ENCODE results near the gene FZD2. TPM values are rescaled to one million over a fixed set of nuclear protein-coding genes. Genes with fewer than 3 reads are reported as not detected.

FZD2 gene
- total RNA-seq, 1 donor from 2014 or later, result 7.4 TPM

DNA sequence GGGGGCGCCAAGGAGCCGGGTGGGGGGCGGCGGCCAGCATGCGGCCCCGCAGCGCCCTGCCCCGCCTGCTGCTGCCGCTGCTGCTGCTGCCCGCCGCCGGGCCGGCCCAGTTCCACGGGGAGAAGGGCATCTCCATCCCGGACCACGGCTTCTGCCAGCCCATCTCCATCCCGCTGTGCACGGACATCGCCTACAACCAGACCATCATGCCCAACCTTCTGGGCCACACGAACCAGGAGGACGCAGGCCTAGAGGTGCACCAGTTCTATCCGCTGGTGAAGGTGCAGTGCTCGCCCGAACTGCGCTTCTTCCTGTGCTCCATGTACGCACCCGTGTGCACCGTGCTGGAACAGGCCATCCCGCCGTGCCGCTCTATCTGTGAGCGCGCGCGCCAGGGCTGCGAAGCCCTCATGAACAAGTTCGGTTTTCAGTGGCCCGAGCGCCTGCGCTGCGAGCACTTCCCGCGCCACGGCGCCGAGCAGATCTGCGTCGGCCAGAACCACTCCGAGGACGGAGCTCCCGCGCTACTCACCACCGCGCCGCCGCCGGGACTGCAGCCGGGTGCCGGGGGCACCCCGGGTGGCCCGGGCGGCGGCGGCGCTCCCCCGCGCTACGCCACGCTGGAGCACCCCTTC lies 484 bp downstream of the FZD2 start:
- H3K4me3 ChIP-seq, result peak overlapping the region; percentile 71
- H3K4me1 ChIP-seq, result peaks cover 17% of the 10 kb centered on the region
- ATAC-seq (peak; percentile 29 to 54), DNase-seq (peak; percentile 61)
- intact Hi-C loops (cut with DNase I), result no loop called here
- no peak for TF ChIP-seq CTCF (IDR thresholded peaks at IDR 0.05)
- no peaks in the 10 kb centered on the region for H3K36me3 ChIP-seq
- peak overlapping the region; percentile 85 for H3K27ac ChIP-seq
- peaks cover 27% of the 10 kb centered on the region for H3K27me3 ChIP-seq (ENCODE audit: low read depth)
- no peaks in the 10 kb centered on the region for H3K9me3 ChIP-seq

GRCh38 chr17:44558334-44558709 lies 1.0 kb downstream of the FZD2 start:
- DNase-seq, result no peak
- ATAC-seq, result no peak

DNA sequence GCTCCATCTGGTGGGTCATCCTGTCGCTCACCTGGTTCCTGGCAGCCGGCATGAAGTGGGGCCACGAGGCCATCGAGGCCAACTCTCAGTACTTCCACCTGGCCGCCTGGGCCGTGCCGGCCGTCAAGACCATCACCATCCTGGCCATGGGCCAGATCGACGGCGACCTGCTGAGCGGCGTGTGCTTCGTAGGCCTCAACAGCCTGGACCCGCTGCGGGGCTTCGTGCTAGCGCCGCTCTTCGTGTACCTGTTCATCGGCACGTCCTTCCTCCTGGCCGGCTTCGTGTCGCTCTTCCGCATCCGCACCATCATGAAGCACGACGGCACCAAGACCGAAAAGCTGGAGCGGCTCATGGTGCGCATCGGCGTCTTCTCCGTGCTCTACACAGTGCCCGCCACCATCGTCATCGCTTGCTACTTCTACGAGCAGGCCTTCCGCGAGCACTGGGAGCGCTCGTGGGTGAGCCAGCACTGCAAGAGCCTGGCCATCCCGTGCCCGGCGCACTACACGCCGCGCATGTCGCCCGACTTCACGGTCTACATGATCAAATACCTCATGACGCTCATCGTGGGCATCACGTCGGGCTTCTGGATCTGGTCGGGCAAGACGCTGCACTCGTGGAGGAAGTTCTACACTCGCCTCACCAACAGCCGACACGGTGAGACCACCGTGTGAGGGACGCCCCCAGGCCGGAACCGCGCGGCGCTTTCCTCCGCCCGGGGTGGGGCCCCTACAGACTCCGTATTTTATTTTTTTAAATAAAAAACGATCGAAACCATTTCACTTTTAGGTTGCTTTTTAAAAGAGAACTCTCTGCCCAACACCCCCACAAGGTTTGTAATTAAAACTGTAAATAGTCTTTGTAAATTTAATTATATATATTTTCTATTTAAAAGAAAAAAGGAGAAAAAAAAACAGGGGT lies 1.7 kb downstream of the FZD2 start:
- peak overlapping the region; percentile 71 for H3K4me3 ChIP-seq
- intact Hi-C loops (cut with DNase I), result no loop called here
- peak overlapping the region; percentile 85 for H3K27ac ChIP-seq
- peak; percentile 49 for DNase-seq
- no peaks in the 10 kb centered on the region for H3K9me3 ChIP-seq
- no peak for TF ChIP-seq CTCF (IDR thresholded peaks at IDR 0.05)
- H3K4me1 ChIP-seq, result peaks cover 17% of the 10 kb centered on the region
- no peaks in the 10 kb centered on the region for H3K36me3 ChIP-seq
- no peak for ATAC-seq
- H3K27me3 ChIP-seq (ENCODE audit: low read depth), result peaks cover 27% of the 10 kb centered on the region

More at GRCh38 chr17:44558334-44558709, 1.0 kb downstream of the FZD2 start:
- TF ChIP-seq CTCF (IDR thresholded peaks at IDR 0.05), result no peak
- Histone ChIP-seq H3K4me3 (peak overlapping the region; percentile 71), H3K4me1 (peaks cover 17% of the 10 kb centered on the region), H3K27ac (peak overlapping the region; percentile 85), H3K36me3 (no peaks in the 10 kb centered on the region), H3K9me3 (no peaks in the 10 kb centered on the region), H3K27me3 (ENCODE audit: low read depth) (peaks cover 27% of the 10 kb centered on the region)
- intact Hi-C loops (cut with DNase I), result no loop called here

GRCh38 chr17:44559634-44560554 lies 2.6 kb downstream of the FZD2 start:
- no peak for DNase-seq
- Histone ChIP-seq H3K27ac (no peak overlapping the region), H3K4me3 (peak overlapping the region; percentile 71), H3K4me1 (peaks cover 17% of the 10 kb centered on the region), H3K36me3 (no peaks in the 10 kb centered on the region), H3K9me3 (no peaks in the 10 kb centered on the region), H3K27me3 (ENCODE audit: low read depth) (peaks cover 27% of the 10 kb centered on the region)
- intact Hi-C loops (cut with DNase I), result no loop called here
- no peak for ATAC-seq
- no peak for TF ChIP-seq CTCF (IDR thresholded peaks at IDR 0.05)

- intact Hi-C loops (cut with DNase I), result no loop called here
- peaks cover 11% of the 10 kb centered on the region for H3K9me3 ChIP-seq
- no peaks in the 10 kb centered on the region for H3K36me3 ChIP-seq
- H3K27me3 ChIP-seq (ENCODE audit: low read depth), result peaks cover 27% of the 10 kb centered on the region
- peaks cover 10% of the 10 kb centered on the region for H3K4me1 ChIP-seq
- ATAC-seq, result no peak
- no peak for DNase-seq
- no peak overlapping the region for H3K27ac ChIP-seq
- no peak for TF ChIP-seq CTCF (IDR thresholded peaks at IDR 0.05)
- H3K4me3 ChIP-seq, result no peak overlapping the region
These were observed 3.9 kb downstream of the FZD2 start for GRCh38 chr17:44561237-44561623.
